Ovary (tissue), 9 donors: ENCODE results near the gene SND1. TPM values are rescaled to one million over a fixed set of nuclear protein-coding genes. Genes with fewer than 3 reads are reported as not detected.

Source experiments
- DNase-seq, 5 donors: peaks; one replicate each; pipeline ENCODE4 v3.0.0-alpha.2; 2019 to 2020
- H3K27ac ChIP-seq, 2 donors: fragments of 200-600 bp; one replicate each; pipeline versions ENCODE4 v1.5.1 to v1.8.0; 2019 to 2022
- H3K27me3 ChIP-seq: fragments of 200-600 bp; one replicate; pipeline ENCODE4 v1.8.0; 2022
- H3K36me3 ChIP-seq: fragments of 200-600 bp; sonication (generic); one replicate; pipeline ENCODE4 v1.5.1; 2019
- H3K4me1 ChIP-seq: one replicate; pipeline ENCODE4 v1.8.1; 2013; ENCODE audit warnings: mild to moderate bottlenecking, moderate library complexity; ENCODE audit not compliant: insufficient read depth
- H3K4me3 ChIP-seq: fragments of 200-600 bp; sonication (generic); one replicate; pipeline ENCODE4 v1.5.1; 2017
- H3K9me3 ChIP-seq, 2 donors: fragments of 200-600 bp in 1 of 2; sonication (generic) in 1 of 2; one replicate each; pipeline versions ENCODE4 v1.5.1 to v1.8.1; 2013 to 2019; ENCODE audit warnings: mild to moderate bottlenecking in 1 of 2, moderate library complexity in 1 of 2
- EP300 ChIP-seq: sonication (generic); formaldehyde crosslinking; IDR thresholded peaks from one replicate; pipeline ENCODE4 v1.6.1; 2017; ENCODE audit warnings: antibody characterized with exemption
- POLR2A ChIP-seq: fragments of 450-650 bp; IDR thresholded peaks from one replicate; pipeline ENCODE4 v1.6.1; 2017; ENCODE audit warnings: antibody characterized with exemption, mild to moderate bottlenecking, moderate library complexity
- WGBS, 3 donors: extraction: QIAGEN DNeasy Blood & Tissue Kit in 1 of 3; methylation state at CpG; one replicate each; pipeline versions ENCODE4 v1.1.5 to v1.1.7; 2013 to 2017; 5-methylcytosine and 5-hydroxymethylcytosine counted together
- intact Hi-C, 4 donors: fragments of 100-400 bp; cut with DNase I; formaldehyde crosslinking; loops; one replicate each; pipeline versions ENCODE4 v1.11.0 to v1.15.1; 2022 to 2023
- polyA plus RNA-seq, 2 donors: library from polyadenylated mRNA; stranded (reverse); fragments of 200-250 nt in 1 of 2; fragments of 350-450 nt in 1 of 2; fragmentation: Illumina TruSeq in 1 of 2; extraction: RNeasy Lipid Tissue Mini Kit (QIAGEN cat#74804) in 1 of 2; gene quantifications; one replicate each; pipeline ENCODE4 v1.2.3, GENCODE V29; 2013 to 2014
- total RNA-seq, 7 donors: library from RNA; depleted of rRNA in 2 of 7; stranded (reverse); fragments of >200 nt in 2 of 7; fragmentation: NEBNext Ultra II Directional in 3 of 7; extraction: Animal tissue kit (Norgen Biotek cat#: 25700) in 3 of 7; gene quantifications; one replicate each; pipeline versions ENCODE4 v1.1.0 to v1.2.4, GENCODE V29; 2016 to 2023
- TF ChIP-seq, protein P1 (sequence below), 3 donors: fragments of 450-650 bp in 2 of 3; fragments of 200-600 bp in 1 of 3; IDR thresholded peaks; one replicate each; pipeline versions ENCODE4 v1.5.1 to v1.8.0; 2016 to 2022; ENCODE audit warnings: antibody characterized with exemption in 3 of 3, mild to moderate bottlenecking in 1 of 3
- donor health status: DM: no; HTN: no; CAD: no; lungs with moderate emphysema.
- donor health status: DM: no; HTN: no; CAD: no.
- donor health status: Bipolar disorder and iron deficiency.
- donor health status: DM: yes; HTN: yes; CAD: no.
- donor health status: DM: no; HTN: no; CAD: no.
- donor health status: DM: yes; HTN: yes; CAD: no.

The SND1 gene
- total and polyA plus RNA-seq, 9 donors = 91.4 to 297 (median 182) TPM

DNA sequence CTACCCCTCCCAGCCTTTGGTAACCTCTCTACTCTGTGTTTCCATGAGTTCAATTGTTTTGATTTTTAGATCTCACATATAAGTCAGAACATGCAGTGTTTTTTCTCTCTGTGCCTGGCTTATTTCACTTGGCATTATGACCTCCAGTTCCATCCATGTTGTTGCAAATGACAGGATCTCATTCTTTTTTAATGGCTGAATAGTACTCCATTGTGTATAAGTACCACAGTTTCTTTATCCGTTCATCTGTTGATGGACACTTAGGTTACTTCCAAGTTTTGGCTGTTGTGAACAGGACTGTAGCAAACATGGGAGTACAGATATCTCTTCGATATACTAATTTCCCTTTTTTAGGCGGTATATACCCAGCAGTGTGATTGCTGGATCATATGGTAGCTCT, 237.7 kb downstream of the SND1 start:
- H3K4me1 ChIP-seq = peaks cover 3% of the 10 kb centered on the region
- no peak overlapping the region for H3K4me3 ChIP-seq
- WGBS, 3 donors = 93 to 98% (median 98%) methylated on average over 3 of the region's 3 CpGs
- intact Hi-C loops = no loop called here
- H3K9me3 ChIP-seq = no peaks in the 10 kb centered on the region
- no peak for DNase-seq
- no peaks in the 10 kb centered on the region for H3K27me3 ChIP-seq
- H3K27ac ChIP-seq = no peak overlapping the region
- no peaks in the 10 kb centered on the region for H3K36me3 ChIP-seq
- TF ChIP-seq, protein P1, sequence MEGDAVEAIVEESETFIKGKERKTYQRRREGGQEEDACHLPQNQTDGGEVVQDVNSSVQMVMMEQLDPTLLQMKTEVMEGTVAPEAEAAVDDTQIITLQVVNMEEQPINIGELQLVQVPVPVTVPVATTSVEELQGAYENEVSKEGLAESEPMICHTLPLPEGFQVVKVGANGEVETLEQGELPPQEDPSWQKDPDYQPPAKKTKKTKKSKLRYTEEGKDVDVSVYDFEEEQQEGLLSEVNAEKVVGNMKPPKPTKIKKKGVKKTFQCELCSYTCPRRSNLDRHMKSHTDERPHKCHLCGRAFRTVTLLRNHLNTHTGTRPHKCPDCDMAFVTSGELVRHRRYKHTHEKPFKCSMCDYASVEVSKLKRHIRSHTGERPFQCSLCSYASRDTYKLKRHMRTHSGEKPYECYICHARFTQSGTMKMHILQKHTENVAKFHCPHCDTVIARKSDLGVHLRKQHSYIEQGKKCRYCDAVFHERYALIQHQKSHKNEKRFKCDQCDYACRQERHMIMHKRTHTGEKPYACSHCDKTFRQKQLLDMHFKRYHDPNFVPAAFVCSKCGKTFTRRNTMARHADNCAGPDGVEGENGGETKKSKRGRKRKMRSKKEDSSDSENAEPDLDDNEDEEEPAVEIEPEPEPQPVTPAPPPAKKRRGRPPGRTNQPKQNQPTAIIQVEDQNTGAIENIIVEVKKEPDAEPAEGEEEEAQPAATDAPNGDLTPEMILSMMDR (IDR thresholded peaks at IDR 0.05) = no peak
- TF ChIP-seq EP300 (no peak), POLR2A (no peak)

DNA sequence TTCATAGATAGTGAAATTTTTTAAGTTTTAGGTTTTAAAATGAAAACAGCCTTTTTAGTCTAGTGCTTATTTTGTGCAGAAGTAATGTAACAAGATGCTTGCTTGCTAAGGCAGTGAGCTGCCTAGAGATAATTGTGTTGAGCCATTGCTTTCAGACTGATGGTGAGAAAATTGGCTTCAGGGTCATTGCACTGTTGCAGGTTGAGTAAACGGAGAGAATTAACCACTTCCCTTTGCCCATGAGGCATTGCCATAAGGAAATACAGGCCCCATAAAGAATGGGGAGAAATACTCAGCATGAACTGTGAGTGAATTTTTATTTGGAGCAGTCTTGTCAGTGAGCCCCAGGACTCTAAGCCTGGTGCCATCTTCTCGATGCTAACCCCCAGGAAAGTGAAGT, 238.7 kb downstream of the SND1 start:
- Histone ChIP-seq H3K36me3 (no peaks in the 10 kb centered on the region), H3K27ac (no peak overlapping the region), H3K9me3 (no peaks in the 10 kb centered on the region), H3K27me3 (no peaks in the 10 kb centered on the region), H3K4me1 (peaks cover 3% of the 10 kb centered on the region), H3K4me3 (no peak overlapping the region)
- 86 to 92% (median 89%) methylated on average over 2 of the region's 2 CpGs for WGBS, 3 donors
- intact Hi-C loops = no loop called here
- no peak for DNase-seq
- TF ChIP-seq EP300 (no peak), POLR2A (no peak)
- TF ChIP-seq, protein P1 (IDR thresholded peaks at IDR 0.05) = no peak

DNA sequence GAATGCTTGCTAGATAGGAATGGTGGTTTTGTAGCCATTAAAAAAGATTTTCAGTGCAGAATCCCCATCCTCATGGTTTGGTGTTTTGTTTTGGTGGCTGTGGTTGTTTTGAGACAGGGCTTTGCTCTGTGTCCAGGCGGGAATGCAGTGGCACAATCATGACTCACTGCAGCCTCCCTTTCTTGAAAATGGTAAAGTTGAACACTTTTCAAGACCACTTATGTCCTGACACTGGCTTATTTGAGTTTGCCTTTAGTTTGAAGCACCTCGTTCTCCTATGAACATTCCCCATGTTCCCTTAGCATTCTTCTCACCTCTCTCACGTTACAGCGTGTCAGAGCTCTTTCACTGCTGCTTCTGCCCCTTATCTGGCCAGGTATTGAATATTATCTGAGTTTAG, 239.2 kb downstream of the SND1 start:
- Histone ChIP-seq H3K36me3 (no peaks in the 10 kb centered on the region), H3K9me3 (no peaks in the 10 kb centered on the region), H3K4me1 (peaks cover 3% of the 10 kb centered on the region), H3K27ac (no peak overlapping the region), H3K27me3 (no peaks in the 10 kb centered on the region), H3K4me3 (no peak overlapping the region)
- no peak for DNase-seq
- intact Hi-C loops = no loop called here
- WGBS, 3 donors = 84 to 94% (median 84%) methylated on average over 4 of the region's 4 CpGs
- TF ChIP-seq, protein P1 (IDR thresholded peaks at IDR 0.05) = no peak
- TF ChIP-seq POLR2A = no peak
- no peak for TF ChIP-seq EP300

DNA sequence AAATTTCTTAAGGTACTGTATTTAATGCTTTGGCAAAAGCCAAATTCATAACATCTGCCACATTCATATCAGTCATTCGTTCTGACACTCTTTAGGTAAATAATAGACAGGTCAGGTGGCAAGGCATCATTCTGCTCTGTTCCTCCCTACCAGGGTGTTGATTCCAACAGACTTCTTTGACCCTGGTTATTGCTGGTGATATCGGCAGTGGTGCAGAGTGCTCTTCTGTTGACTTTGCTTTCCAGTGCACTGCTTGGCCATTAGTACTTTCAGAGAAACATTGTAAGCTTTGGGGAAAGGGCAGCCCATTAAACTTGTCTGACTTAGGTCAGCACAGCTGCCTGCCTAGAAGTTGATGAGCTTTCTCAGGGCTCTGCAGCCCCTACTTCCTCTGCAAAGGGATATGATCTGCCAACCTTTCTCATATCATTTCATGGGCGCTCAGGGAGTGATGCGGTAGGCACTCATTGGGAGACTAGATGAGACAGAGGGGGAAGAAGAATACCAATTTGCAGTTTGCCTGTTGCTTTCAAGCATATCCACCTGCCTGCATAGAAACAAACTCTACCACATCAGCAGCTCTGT, 240.0 kb downstream of the SND1 start:
- TF ChIP-seq, protein P1 (IDR thresholded peaks at IDR 0.05) = no peak
- TF ChIP-seq POLR2A (no peak), EP300 (no peak)
- no peak for DNase-seq
- intact Hi-C loops = no loop called here
- Histone ChIP-seq H3K36me3 (no peaks in the 10 kb centered on the region), H3K9me3 (no peaks in the 10 kb centered on the region), H3K4me1 (peaks cover 3% of the 10 kb centered on the region), H3K4me3 (no peak overlapping the region), H3K27me3 (no peaks in the 10 kb centered on the region), H3K27ac (no peak overlapping the region)
- 59 to 83% (median 72%) methylated on average over 4 of the region's 4 CpGs for WGBS, 3 donors
